ENCODE measurements around the gene MPDU1.
"Not testable (repeated sequence)": the region's sequence is repeated elsewhere in the genome, so short reads cannot be mapped to it uniquely, and the experiment has no call there.

The MPDU1 gene

GRCh38 chr17:7620835-7621234 lies 37.2 kb downstream of the MPDU1 start:
- DNase-seq = no peak

GRCh38 chr17:7623661-7624060 lies 40.0 kb downstream of the MPDU1 start:
- no peak for DNase-seq

- not testable (repeated sequence) for DNase-seq
Observed at GRCh38 chr17:7625749-7626148, 42.1 kb downstream of the MPDU1 start.

GRCh38 chr17:7626307-7626706 lies 42.7 kb downstream of the MPDU1 start:
- DNase-seq = no peak

GRCh38 chr17:7626956-7627249 lies 43.3 kb downstream of the MPDU1 start:
- DNase-seq = no peak

- peak; percentile 94 for DNase-seq
Observed at GRCh38 chr17:7627250-7628121, 43.8 kb downstream of the MPDU1 start, which contains the start of gene SAT2. TSS of gene SAT2 (minus strand) at chr17:7627821. CDS start at chr17:7627635, 186 bp downstream.

- DNase-seq = no peak
Observed at GRCh38 chr17:7629939-7630571, 46.4 kb downstream of the MPDU1 start, which contains the start of gene SHBG. TSS of gene SHBG (plus strand) at chr17:7630135. CDS start at chr17:7630173, 38 bp downstream.

- no peak for DNase-seq
Observed at GRCh38 chr17:7631398-7632380, 48.0 kb downstream of the MPDU1 start.

GRCh38 chr17:7632492-7632894 lies 48.8 kb downstream of the MPDU1 start:
- DNase-seq = no peak

- no peak for DNase-seq
Observed at GRCh38 chr17:7633093-7633492, 49.4 kb downstream of the MPDU1 start.

GRCh38 chr17:7634384-7634783 lies 50.7 kb downstream of the MPDU1 start:
- peak; percentile 58 for DNase-seq

- DNase-seq = no peak
Observed at GRCh38 chr17:7636163-7636562, 52.5 kb downstream of the MPDU1 start.
